Stimulated activated memory B cell treated with anti-CD40 and anti-IgM and Interleukin-4, amounts not matched to agents 10 μg/mL and 1 μg/mL and 100 μg/mL, for 72 hours (primary cell): ENCODE results near the gene SDK1.
A peak's percentile ranks its signal among the peaks of the same experiment; 100 is the strongest.
"Not testable (repeated sequence)": the region's sequence is repeated elsewhere in the genome, so short reads cannot be mapped to it uniquely, and the experiment has no call there.

Experiments
- ATAC-seq: fragments of 150-1000 bp; cut with Tn5 transposase; 2 replicates; pipeline ENCODE4 v1.10.0; 2021
- H3K27ac Mint-ChIP-seq: one replicate; pipeline ENCODE4 v1.8.0; 2022; ENCODE audit warnings: mild to moderate bottlenecking, mixed read lengths
- H3K27me3 Mint-ChIP-seq: one replicate; pipeline ENCODE4 v1.8.0; 2022; ENCODE audit warnings: mixed read lengths
- H3K36me3 Mint-ChIP-seq: one replicate; pipeline ENCODE4 v1.8.0; 2022; ENCODE audit warnings: mixed read lengths
- H3K4me1 Mint-ChIP-seq: one replicate; pipeline ENCODE4 v1.8.0; 2022; ENCODE audit warnings: mixed read lengths
- H3K4me3 Mint-ChIP-seq: one replicate; pipeline ENCODE4 v1.8.0; 2022; ENCODE audit warnings: mild to moderate bottlenecking, moderate library complexity, mixed read lengths
- H3K9me3 Mint-ChIP-seq: one replicate; pipeline ENCODE4 v1.8.0; 2022; ENCODE audit warnings: mixed read lengths

Gene SDK1

DNA sequence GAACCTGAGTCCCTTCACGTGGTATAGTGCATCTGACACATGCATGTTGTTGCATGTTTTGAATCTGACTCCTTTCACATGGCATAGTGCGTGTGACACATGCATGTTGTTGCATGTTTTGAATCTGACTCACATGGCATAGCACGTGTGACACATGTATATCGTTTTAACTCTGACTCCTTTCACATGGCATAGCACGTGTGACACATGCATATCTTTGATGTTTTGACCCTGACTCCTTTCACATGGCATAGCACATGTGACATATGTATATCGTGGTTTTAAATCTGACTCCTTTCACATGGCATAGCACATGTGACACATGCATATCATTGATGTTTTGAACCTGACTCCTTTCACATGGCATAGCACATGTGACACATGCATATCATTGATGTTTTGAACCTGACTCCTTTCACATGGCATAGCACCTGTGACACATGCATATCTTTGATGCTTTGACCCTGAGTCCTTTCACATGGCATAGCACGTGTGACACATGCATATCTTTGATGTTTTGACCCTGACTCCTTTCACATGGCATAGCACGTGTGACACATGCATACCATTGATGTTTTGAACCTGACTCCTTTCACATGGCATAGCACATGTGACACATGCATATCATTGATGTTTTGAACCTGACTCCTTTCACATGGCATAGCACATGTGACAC is 454.9 kb downstream of the SDK1 start:
- not testable (repeated sequence) for H3K27ac Mint-ChIP-seq, H3K4me1 Mint-ChIP-seq, H3K9me3 Mint-ChIP-seq, H3K36me3 Mint-ChIP-seq, H3K4me3 Mint-ChIP-seq, ATAC-seq
- peaks cover 20% of the 10 kb centered on the region for H3K27me3 Mint-ChIP-seq

- peaks cover 24% of the 10 kb centered on the region for H3K27me3 Mint-ChIP-seq
- no peak overlapping the region for H3K27ac Mint-ChIP-seq
- H3K4me1 Mint-ChIP-seq = peaks cover 14% of the 10 kb centered on the region
- no peaks in the 10 kb centered on the region for H3K36me3 Mint-ChIP-seq
- H3K4me3 Mint-ChIP-seq = no peak overlapping the region
- ATAC-seq = no peak
- peaks cover 3% of the 10 kb centered on the region for H3K9me3 Mint-ChIP-seq
Observed at GRCh38 chr7:3757059-3757458, 456.0 kb downstream of the SDK1 start.

- H3K9me3 Mint-ChIP-seq = peaks cover 3% of the 10 kb centered on the region
- H3K27me3 Mint-ChIP-seq = peaks cover 28% of the 10 kb centered on the region
- H3K36me3 Mint-ChIP-seq = no peaks in the 10 kb centered on the region
- peaks cover 21% of the 10 kb centered on the region for H3K4me1 Mint-ChIP-seq
- ATAC-seq = no peak
- no peak overlapping the region for H3K4me3 Mint-ChIP-seq
- no peak overlapping the region for H3K27ac Mint-ChIP-seq
Observed at GRCh38 chr7:3760651-3761050, 459.6 kb downstream of the SDK1 start.

GRCh38 chr7:3762146-3762831 is 461.2 kb downstream of the SDK1 start:
- H3K27ac Mint-ChIP-seq = peak overlapping the region; percentile 8
- peaks cover 15% of the 10 kb centered on the region for H3K4me1 Mint-ChIP-seq
- no peaks in the 10 kb centered on the region for H3K36me3 Mint-ChIP-seq
- peaks cover 37% of the 10 kb centered on the region for H3K27me3 Mint-ChIP-seq
- H3K4me3 Mint-ChIP-seq = no peak overlapping the region
- ATAC-seq = peak; percentile 71
- H3K9me3 Mint-ChIP-seq = peaks cover 3% of the 10 kb centered on the region

- no peak for ATAC-seq
- H3K4me1 Mint-ChIP-seq = no peaks in the 10 kb centered on the region
- H3K27me3 Mint-ChIP-seq = peaks cover 34% of the 10 kb centered on the region
- no peak overlapping the region for H3K27ac Mint-ChIP-seq
- H3K4me3 Mint-ChIP-seq = no peak overlapping the region
- H3K9me3 Mint-ChIP-seq = peaks cover 3% of the 10 kb centered on the region
- peaks cover 4% of the 10 kb centered on the region for H3K36me3 Mint-ChIP-seq
Observed at GRCh38 chr7:3767917-3768777, 467.1 kb downstream of the SDK1 start.

DNA sequence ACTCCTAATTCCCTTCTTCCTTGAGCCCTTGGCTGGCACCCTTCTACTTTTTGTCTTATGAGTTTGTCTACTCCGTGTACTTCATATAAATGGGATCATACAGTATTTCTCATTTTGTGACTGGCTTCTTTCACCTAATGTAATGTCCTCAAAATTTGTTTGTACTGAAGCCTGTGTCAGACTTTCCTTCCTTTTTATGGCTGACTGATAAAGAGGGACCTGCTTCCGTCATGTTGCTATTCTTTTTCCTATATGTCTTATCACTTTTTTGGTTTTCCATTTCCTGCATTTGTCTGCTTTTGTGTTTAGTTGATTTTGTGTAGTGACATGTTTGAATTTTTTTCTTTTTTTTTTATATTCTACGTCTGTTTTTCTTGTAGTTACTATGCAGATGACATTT is 470.9 kb downstream of the SDK1 start:
- Mint-ChIP-seq H3K27me3 (peaks cover 24% of the 10 kb centered on the region), H3K4me1 (no peaks in the 10 kb centered on the region), H3K27ac (no peak overlapping the region), H3K9me3 (peaks cover 4% of the 10 kb centered on the region), H3K36me3 (peaks cover 6% of the 10 kb centered on the region), H3K4me3 (no peak overlapping the region)
- ATAC-seq = no peak

DNA sequence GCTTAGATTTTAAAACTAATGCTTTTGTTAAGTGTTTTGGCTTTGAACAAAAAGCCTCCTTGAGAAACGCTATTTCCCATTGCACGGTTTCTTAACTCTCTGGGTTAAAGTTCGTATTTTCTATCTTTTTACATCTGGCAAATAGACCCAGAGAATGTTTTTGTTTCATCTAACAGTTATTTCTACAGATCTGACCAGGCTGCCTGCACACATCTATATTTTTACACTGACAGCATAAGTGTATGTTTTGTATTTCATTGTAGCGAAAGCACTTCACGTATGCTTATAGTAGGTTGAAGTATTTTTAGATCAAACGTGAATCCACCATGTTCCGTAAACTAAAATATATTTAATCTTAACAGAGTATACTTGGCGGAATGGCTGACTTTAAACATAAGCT is 477.3 kb downstream of the SDK1 start:
- Mint-ChIP-seq H3K9me3 (peaks cover 15% of the 10 kb centered on the region), H3K36me3 (peaks cover 4% of the 10 kb centered on the region), H3K4me3 (no peak overlapping the region), H3K27me3 (peaks cover 22% of the 10 kb centered on the region), H3K4me1 (no peaks in the 10 kb centered on the region), H3K27ac (no peak overlapping the region)
- no peak for ATAC-seq

DNA sequence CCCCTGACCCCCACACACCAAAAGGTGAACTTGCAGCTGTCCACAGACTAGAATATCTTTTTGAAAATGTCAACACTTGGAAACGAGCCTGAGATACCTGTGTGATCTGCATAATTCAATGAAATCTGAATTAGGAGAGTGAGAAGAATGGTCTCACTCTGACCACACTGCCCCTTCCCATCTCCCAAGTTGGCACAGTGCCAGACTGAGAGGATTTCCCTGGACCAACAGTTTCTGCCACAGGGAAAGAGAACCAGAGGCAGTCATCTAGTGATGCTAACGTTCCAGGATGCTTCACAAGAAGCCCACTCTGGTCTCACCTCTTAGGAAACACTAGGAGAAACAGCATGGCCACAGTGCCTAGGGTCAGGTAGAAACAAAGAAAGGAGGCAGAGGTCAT is 479.0 kb downstream of the SDK1 start:
- no peak for ATAC-seq
- no peaks in the 10 kb centered on the region for H3K4me1 Mint-ChIP-seq
- no peak overlapping the region for H3K27ac Mint-ChIP-seq
- H3K36me3 Mint-ChIP-seq = peaks cover 4% of the 10 kb centered on the region
- peaks cover 29% of the 10 kb centered on the region for H3K27me3 Mint-ChIP-seq
- H3K9me3 Mint-ChIP-seq = peaks cover 15% of the 10 kb centered on the region
- H3K4me3 Mint-ChIP-seq = no peak overlapping the region

- Mint-ChIP-seq H3K4me3 (no peak overlapping the region), H3K9me3 (peaks cover 15% of the 10 kb centered on the region), H3K4me1 (no peaks in the 10 kb centered on the region), H3K36me3 (peaks cover 4% of the 10 kb centered on the region), H3K27me3 (peaks cover 33% of the 10 kb centered on the region), H3K27ac (no peak overlapping the region)
- no peak for ATAC-seq
Observed at GRCh38 chr7:3780525-3780924, 479.5 kb downstream of the SDK1 start.

DNA sequence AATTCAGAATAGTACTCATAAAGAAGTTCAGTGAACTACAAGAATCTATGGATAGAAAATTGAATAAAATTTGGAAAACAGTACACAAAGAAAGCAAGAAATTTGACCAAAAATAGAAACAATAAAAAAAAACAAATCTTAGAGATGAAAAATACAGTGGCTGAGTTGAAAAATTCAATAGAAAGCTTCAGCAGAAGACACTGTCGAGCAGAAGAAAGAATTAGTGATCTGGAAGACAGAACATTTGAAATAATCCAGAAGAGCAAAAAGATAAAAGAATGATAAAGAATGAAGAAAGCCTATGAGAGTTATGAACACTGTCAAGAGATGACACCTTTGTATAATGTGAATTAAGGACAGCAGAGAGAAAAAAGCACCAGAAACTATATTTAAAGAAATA is 480.6 kb downstream of the SDK1 start:
- Mint-ChIP-seq H3K9me3 (peaks cover 15% of the 10 kb centered on the region), H3K4me3 (no peak overlapping the region), H3K27ac (no peak overlapping the region), H3K4me1 (no peaks in the 10 kb centered on the region), H3K27me3 (peaks cover 38% of the 10 kb centered on the region), H3K36me3 (peaks cover 4% of the 10 kb centered on the region)
- no peak for ATAC-seq

GRCh38 chr7:3787717-3788264 is 486.7 kb downstream of the SDK1 start:
- Mint-ChIP-seq H3K4me1 (peaks cover 5% of the 10 kb centered on the region), H3K36me3 (no peaks in the 10 kb centered on the region), H3K27ac (no peak overlapping the region), H3K4me3 (no peak overlapping the region), H3K27me3 (peaks cover 67% of the 10 kb centered on the region), H3K9me3 (peaks cover 3% of the 10 kb centered on the region)
- ATAC-seq = peak; percentile 50

GRCh38 chr7:3790803-3791202 is 489.8 kb downstream of the SDK1 start:
- H3K27ac Mint-ChIP-seq = no peak overlapping the region
- peaks cover 48% of the 10 kb centered on the region for H3K27me3 Mint-ChIP-seq
- H3K4me3 Mint-ChIP-seq = no peak overlapping the region
- H3K9me3 Mint-ChIP-seq = no peaks in the 10 kb centered on the region
- ATAC-seq = no peak
- peaks cover 5% of the 10 kb centered on the region for H3K4me1 Mint-ChIP-seq
- H3K36me3 Mint-ChIP-seq = no peaks in the 10 kb centered on the region

DNA sequence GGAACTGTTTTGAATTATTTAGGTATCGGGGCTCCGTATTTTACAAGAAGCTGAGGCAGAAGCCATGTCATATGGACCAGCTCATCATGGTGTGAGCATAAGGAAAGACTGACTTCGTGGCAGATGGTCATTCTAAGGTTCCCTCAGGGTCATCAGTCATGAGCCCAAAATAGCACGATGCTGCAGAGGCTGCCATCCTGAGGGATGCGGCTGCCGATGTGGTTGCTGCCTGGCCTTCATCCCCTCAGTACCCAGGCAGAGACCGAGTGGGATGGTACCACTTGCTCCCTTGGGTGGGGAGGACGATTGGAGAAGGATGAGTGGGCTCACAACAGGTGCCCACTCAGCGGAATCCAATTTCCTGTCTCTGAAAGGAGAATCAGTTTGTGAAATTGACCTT is 490.3 kb downstream of the SDK1 start:
- H3K36me3 Mint-ChIP-seq = no peaks in the 10 kb centered on the region
- H3K27me3 Mint-ChIP-seq = peaks cover 47% of the 10 kb centered on the region
- ATAC-seq = no peak
- H3K4me1 Mint-ChIP-seq = peaks cover 5% of the 10 kb centered on the region
- H3K9me3 Mint-ChIP-seq = no peaks in the 10 kb centered on the region
- H3K27ac Mint-ChIP-seq = no peak overlapping the region
- no peak overlapping the region for H3K4me3 Mint-ChIP-seq

GRCh38 chr7:3795141-3795540 is 494.1 kb downstream of the SDK1 start:
- Mint-ChIP-seq H3K9me3 (peaks cover 2% of the 10 kb centered on the region), H3K27me3 (peaks cover 10% of the 10 kb centered on the region), H3K36me3 (no peaks in the 10 kb centered on the region), H3K4me1 (no peaks in the 10 kb centered on the region), H3K4me3 (no peak overlapping the region), H3K27ac (no peak overlapping the region)
- no peak for ATAC-seq

- no peak for ATAC-seq
- Mint-ChIP-seq H3K27ac (no peak overlapping the region), H3K36me3 (no peaks in the 10 kb centered on the region), H3K27me3 (peaks cover 10% of the 10 kb centered on the region), H3K4me1 (no peaks in the 10 kb centered on the region), H3K4me3 (no peak overlapping the region), H3K9me3 (peaks cover 3% of the 10 kb centered on the region)
Observed at GRCh38 chr7:3795781-3796180, 494.7 kb downstream of the SDK1 start.
